H54 (cell line): Measurements from ENCODE around the gene RASSF1.

ENCODE experiments used
- DNase-seq: peaks from one replicate; pipeline ENCODE4 v3.0.0; 2011; ENCODE audit warnings: low spot score, mixed read lengths; ENCODE audit not compliant: insufficient read length
- FAIRE-seq: peaks from 3 replicates; lab custom pipeline; 2011; peaks lifted over from hg19 to GRCh38; lab: Jason Lieb, UNC
- POLR2A ChIP-seq: IDR thresholded peaks from 2 replicates; pipeline ENCODE4 v1.6.1; 2011; ENCODE audit warnings: low read depth, mild to moderate bottlenecking, low read length

Gene RASSF1

GRCh38 chr3:50331364-50331907 lies 9.2 kb downstream of the RASSF1 start:
- DNase-seq (no peak), FAIRE-seq (no peak)
- no peak for TF ChIP-seq POLR2A

DNA sequence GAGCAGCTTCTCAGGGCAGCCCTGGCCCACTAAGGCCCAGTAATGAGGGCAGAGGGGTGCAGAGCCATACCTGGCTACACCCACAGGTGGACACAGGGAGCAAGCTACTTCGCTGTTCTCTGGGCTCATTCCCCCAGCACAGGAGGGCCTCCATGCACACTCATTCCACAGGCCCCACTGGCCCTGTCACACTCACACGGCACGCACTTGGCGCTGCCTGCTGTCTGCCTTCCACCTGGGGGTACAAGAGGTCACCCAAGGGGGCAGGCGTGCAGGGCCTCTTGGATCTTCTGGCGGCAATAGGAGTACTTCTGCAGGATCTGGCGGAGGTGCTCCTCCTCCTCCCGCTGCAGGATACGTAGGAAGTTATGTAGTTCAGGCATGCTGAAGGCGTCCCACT lies 10.3 kb downstream of the RASSF1 start:
- DNase-seq = no peak
- FAIRE-seq = no peak
- TF ChIP-seq POLR2A = no peak

DNA sequence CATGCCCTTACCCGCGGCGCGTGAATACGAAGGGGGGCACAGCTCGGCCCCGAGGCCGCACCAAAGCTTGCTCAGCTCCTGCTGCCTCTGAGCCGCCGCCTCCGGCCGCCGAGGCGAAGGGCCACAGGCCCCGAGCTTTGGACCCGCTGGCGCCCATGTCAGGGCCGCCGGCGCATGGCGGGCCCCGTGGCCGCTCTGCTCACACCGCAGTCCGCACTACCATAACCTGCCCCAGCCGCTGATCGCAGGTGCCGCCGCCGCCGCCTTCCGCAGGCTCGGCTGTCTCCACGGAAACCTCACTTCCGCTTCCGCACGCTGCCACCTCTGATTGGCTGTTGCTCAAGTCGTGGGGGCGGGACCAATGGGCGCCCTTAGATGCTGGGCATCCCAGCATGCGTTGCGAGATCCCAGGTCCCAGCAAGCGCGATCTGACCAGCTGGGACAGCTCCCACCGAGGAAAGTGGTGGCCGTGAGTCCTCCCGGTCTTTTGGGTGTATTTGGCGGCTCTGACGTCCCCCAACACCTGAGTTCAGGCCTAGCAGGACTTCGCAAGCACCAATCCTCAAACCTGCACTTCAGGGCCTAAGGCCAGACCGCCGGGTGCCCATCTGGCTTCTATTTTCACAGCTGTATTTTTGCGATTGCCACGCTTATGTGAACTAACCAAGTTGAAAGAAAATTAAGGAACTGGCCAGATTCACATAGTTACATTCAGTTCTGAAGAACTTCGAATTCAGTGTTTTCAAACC lies 12.5 kb downstream of the RASSF1 start, which contains the start of gene TUSC2:
TUSC2 (minus strand) TSS at position 281 of the 749 bp plus-strand sequence; CDS start at position 157, 124 bp downstream.
- peak; percentile 57; the same call in 1 of the 2 replicates for TF ChIP-seq POLR2A
- no peak for FAIRE-seq
- DNase-seq = peak; percentile 94

GRCh38 chr3:50327129-50327528 lies 13.5 kb downstream of the RASSF1 start:
- DNase-seq (no peak), FAIRE-seq (no peak)
- TF ChIP-seq POLR2A = no peak

GRCh38 chr3:50326182-50326541 lies 14.5 kb downstream of the RASSF1 start:
- FAIRE-seq (no peak), DNase-seq (no peak)
- TF ChIP-seq POLR2A = no peak

GRCh38 chr3:50325497-50326181 lies 15.0 kb downstream of the RASSF1 start:
- no peak for FAIRE-seq

DNA sequence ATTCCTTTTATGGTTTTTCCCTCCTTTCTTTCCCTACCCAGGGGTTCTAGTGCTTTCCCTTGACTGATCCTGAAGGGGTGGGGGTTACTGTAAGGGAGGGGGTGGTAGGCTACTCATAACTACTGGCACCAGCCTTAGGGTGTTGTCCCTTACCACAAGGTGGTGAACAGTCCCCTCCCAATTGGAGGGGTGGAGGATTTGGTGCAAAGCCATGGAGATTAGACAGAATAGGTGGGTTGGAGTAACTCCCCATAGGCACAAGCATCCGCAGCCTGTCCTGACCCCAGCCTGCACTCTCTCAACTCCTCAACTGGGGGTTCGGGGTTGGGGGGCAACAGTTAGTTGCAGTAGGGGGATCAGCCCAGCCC lies 15.5 kb downstream of the RASSF1 start:
- no peak for TF ChIP-seq POLR2A
- no peak for DNase-seq
- no peak for FAIRE-seq

More at GRCh38 chr3:50325497-50326181, 15.0 kb downstream of the RASSF1 start:
- no peak for TF ChIP-seq POLR2A
- DNase-seq = no peak

GRCh38 chr3:50324351-50325112 lies 16.1 kb downstream of the RASSF1 start:
- no peak for TF ChIP-seq POLR2A
- DNase-seq = peak; percentile 83
- no peak for FAIRE-seq

DNA sequence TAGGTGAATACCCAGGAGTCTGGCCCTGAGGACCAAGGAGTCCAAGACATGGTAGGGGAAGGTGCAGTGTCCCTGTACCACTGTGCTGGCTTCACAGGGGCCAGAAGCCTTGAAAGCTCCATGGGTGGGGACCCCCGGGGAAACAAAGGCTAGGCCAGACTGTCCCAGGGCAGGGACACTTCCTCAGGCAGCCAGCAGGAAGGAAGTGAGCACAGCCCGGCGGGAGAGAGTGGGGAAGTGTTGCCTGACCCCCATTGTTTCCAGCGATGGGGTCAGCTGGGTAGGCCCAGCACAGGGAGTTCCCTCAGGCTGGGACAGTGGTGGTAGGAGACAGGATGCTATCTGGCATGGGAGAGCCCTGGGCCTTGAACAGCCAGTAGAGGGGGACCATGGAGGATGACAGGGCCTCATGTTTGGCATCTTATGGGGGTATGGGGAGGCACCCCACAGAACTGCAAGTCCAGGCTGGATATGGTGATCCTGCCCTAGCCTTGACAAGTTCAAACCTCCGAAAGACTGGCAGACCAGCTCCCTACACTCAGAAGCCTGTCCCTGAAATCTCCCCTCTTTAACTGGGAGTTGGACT lies 16.9 kb downstream of the RASSF1 start:
- FAIRE-seq (no peak), DNase-seq (no peak)
- no peak for TF ChIP-seq POLR2A

DNA sequence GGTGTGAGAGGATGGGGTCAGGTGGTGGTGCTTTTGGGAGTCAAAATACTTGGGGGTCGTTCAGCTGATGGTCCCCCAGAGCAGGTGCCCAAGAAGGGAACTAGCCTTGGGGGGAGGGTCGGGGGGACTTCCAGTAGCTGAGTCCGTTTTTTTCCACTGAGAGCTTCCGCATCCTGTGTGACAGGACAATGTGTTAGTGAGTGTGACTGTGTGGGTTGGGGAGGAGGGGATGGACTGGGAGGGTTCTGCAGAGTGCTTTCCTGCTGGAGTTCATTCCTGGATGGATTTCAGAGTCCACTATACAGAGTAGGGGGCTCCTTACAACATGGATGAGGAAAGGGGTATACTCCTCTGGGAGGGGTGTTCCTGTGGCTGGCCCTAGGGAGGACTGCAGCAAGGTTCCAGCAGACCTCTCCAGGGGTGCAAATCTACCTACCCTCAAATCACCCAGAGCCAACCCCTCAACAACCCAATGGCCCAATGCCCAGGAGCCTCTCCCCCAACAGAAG lies 17.5 kb downstream of the RASSF1 start:
- no peak for TF ChIP-seq POLR2A
- DNase-seq = no peak
- FAIRE-seq = no peak

DNA sequence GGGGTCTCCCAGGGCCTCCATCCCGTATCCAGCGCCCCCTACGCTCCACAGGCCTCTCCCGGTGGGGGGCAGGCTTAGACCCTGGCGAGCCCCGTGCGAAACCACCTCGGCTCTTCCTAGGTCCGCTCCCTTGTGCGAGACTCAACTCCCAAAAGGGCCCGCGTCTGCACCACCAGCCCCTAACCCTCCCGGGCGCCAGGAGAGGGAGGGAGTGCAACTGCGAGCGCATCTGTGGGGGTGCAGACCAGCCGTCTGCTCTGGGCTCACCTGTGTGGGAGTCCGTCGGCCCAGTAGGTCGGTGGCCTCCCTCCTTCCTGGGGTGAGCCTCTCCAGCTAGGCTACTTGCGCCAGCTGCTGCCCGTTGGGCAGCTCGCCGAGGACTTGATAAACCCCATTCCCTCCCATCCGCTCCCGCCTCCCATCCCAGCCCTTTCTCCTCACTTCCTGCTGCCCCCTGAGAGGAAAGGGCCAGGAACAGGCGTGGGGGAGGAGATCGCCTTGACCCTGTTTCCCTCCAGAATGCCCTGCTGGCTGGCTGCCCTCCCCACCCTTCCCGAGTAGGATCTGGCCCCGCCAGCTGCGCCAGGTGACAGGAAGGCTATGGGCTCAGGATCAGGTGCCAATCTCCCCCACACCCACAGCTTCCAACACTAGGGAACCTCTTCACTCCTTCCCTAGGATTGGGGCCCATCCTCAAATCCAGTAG lies 18.1 kb downstream of the RASSF1 start, which contains the start of gene HYAL2:
HYAL2 (minus strand) TSS at position 360 of the 706 bp plus-strand sequence. CDS start 2,256 bp downstream, outside the sequence.
- FAIRE-seq (no peak), DNase-seq (no peak)
- TF ChIP-seq POLR2A = no peak

- TF ChIP-seq POLR2A = no peak
- FAIRE-seq (no peak), DNase-seq (no peak)
Measured at GRCh38 chr3:50322115-50322385, 18.6 kb downstream of the RASSF1 start.
